Smooth muscle cell (in vitro differentiated cells): ENCODE results near the gene ZC3H4. TPM values are rescaled to one million over a fixed set of nuclear protein-coding genes. Genes with fewer than 3 reads are reported as not detected.

ENCODE experiments used
- DNase-seq: peaks from one replicate; lab custom pipeline; 2025; ENCODE audit not compliant: unreplicated experiment; lab: John Stamatoyannopoulos, UW
- H2AFZ ChIP-seq: fragments of 200-600 bp; sonication (generic); 2 replicates; pipeline ENCODE4 v1.6.0; 2016; ENCODE audit warnings: antibody characterized with exemption, low read depth, mild to moderate bottlenecking
- H3F3A ChIP-seq: fragments of 200-600 bp; sonication (generic); 2 replicates; pipeline ENCODE4 v1.6.0; 2017; ENCODE audit warnings: antibody characterized with exemption, low read depth
- H3K27ac ChIP-seq: fragments of 200-600 bp; sonication (generic); 2 replicates; pipeline ENCODE4 v1.5.1; 2016; ENCODE audit warnings: low read depth, mild to moderate bottlenecking
- H3K27me3 ChIP-seq: fragments of 200-600 bp; sonication (generic); 2 replicates; pipeline ENCODE4 v1.6.1; 2016; ENCODE audit warnings: low read depth, mild to moderate bottlenecking
- H3K36me3 ChIP-seq: fragments of 200-600 bp; sonication (generic); 2 replicates; pipeline ENCODE4 v1.5.1; 2016; ENCODE audit warnings: low read depth
- H3K4me1 ChIP-seq: fragments of 200-600 bp; sonication (generic); 2 replicates; pipeline ENCODE4 v1.5.1; 2016; ENCODE audit warnings: low read depth
- H3K4me2 ChIP-seq: fragments of 200-600 bp; sonication (generic); 2 replicates; pipeline ENCODE4 v1.6.0; 2016; ENCODE audit warnings: mild to moderate bottlenecking
- H3K4me3 ChIP-seq: fragments of 200-600 bp; sonication (generic); 2 replicates; pipeline ENCODE4 v1.5.1; 2016; ENCODE audit warnings: mild to moderate bottlenecking
- H3K79me2 ChIP-seq: fragments of 200-600 bp; sonication (generic); 2 replicates; pipeline ENCODE4 v1.6.0; 2016; ENCODE audit warnings: low read depth, mild to moderate bottlenecking
- H3K9ac ChIP-seq: fragments of 200-600 bp; sonication (generic); 2 replicates; pipeline ENCODE4 v1.6.0; 2016; ENCODE audit warnings: low read depth
- H3K9me3 ChIP-seq: fragments of 200-600 bp; sonication (generic); replicated peaks from 2 replicates; pipeline ENCODE4 v1.5.1; 2016; ENCODE audit warnings: low read depth
- H4K20me1 ChIP-seq: fragments of 200-600 bp; sonication (generic); 2 replicates; pipeline ENCODE4 v1.6.0; 2016; ENCODE audit warnings: low read depth
- CTCF ChIP-seq: fragments of 200-600 bp; sonication (generic); IDR thresholded peaks from 2 replicates; pipeline ENCODE4 v1.5.1; 2017; ENCODE audit warnings: borderline replicate concordance, mild to moderate bottlenecking, antibody characterized with exemption; ENCODE audit not compliant: insufficient read depth, poor library complexity, severe bottlenecking
- WGBS: methylation state at CpG from one replicate; pipeline ENCODE4 v1.1.7; 2016; ENCODE audit warnings: low lambda C conversion rate; 5-methylcytosine and 5-hydroxymethylcytosine counted together
- polyA plus RNA-seq: library from polyadenylated mRNA; unstranded; fragments of >200 nt; fragmentation: Nextera tagmentation; extraction: Ambion mirVana; gene quantifications from 2 replicates; pipeline ENCODE4 v1.2.1, GENCODE V29; 2016
- total RNA-seq: library from RNA; depleted of rRNA; stranded (reverse); fragments of >200 nt; gene quantifications from 2 replicates; pipeline ENCODE4 v1.2.3, GENCODE V29; 2014

The ZC3H4 gene
- total and polyA plus RNA-seq, 2 experiments from 2014 or later: 1.9 to 9.3 TPM

GRCh38 chr19:47107202-47107952 is 6.2 kb downstream of the ZC3H4 start:
- Histone ChIP-seq H3K4me1 (peaks cover 42% of the 10 kb centered on the region), H3K27me3 (no peaks in the 10 kb centered on the region), H3K9ac (peak overlapping the region; percentile 41), H3K36me3 (no peaks in the 10 kb centered on the region), H3K9me3 (no peaks in the 10 kb centered on the region), H3F3A (peaks cover 54% of the 10 kb centered on the region), H2AFZ (no peak overlapping the region), H3K79me2 (peaks cover 63% of the 10 kb centered on the region), H4K20me1 (peaks cover 36% of the 10 kb centered on the region), H3K4me2 (peak overlapping the region; percentile 72), H3K4me3 (no peak overlapping the region), H3K27ac (peak overlapping the region; percentile 100)
- no peak for DNase-seq
- no peak for TF ChIP-seq CTCF
- 38% methylated on average over 9 of the region's 9 CpGs for WGBS

GRCh38 chr19:47106821-47107201 is 6.8 kb downstream of the ZC3H4 start:
- H3K9ac ChIP-seq: peak overlapping the region; percentile 41
- no peak for DNase-seq
- peak overlapping the region; percentile 72 for H3K4me2 ChIP-seq
- no peaks in the 10 kb centered on the region for H3K27me3 ChIP-seq
- H3K9me3 ChIP-seq: no peaks in the 10 kb centered on the region
- no peak for TF ChIP-seq CTCF
- H3K27ac ChIP-seq: peak overlapping the region; percentile 100
- no peak overlapping the region for H2AFZ ChIP-seq
- peaks cover 63% of the 10 kb centered on the region for H3K79me2 ChIP-seq
- H3F3A ChIP-seq: peaks cover 52% of the 10 kb centered on the region
- H4K20me1 ChIP-seq: peaks cover 41% of the 10 kb centered on the region
- H3K4me3 ChIP-seq: no peak overlapping the region
- H3K36me3 ChIP-seq: no peaks in the 10 kb centered on the region
- WGBS: 22% methylated on average over 2 of the region's 2 CpGs
- peaks cover 42% of the 10 kb centered on the region for H3K4me1 ChIP-seq

- 93% methylated on average over 2 of the region's 2 CpGs for WGBS
- Histone ChIP-seq H3K79me2 (peaks cover 63% of the 10 kb centered on the region), H3F3A (peaks cover 44% of the 10 kb centered on the region), H3K4me2 (peak overlapping the region; percentile 72), H3K36me3 (no peaks in the 10 kb centered on the region), H3K4me1 (peaks cover 42% of the 10 kb centered on the region), H3K27me3 (no peaks in the 10 kb centered on the region), H3K4me3 (no peak overlapping the region), H3K9ac (no peak overlapping the region), H4K20me1 (peaks cover 51% of the 10 kb centered on the region), H3K9me3 (no peaks in the 10 kb centered on the region), H2AFZ (no peak overlapping the region), H3K27ac (peak overlapping the region; percentile 100)
- no peak for DNase-seq
- no peak for TF ChIP-seq CTCF
Observed at GRCh38 chr19:47105874-47106273, 7.7 kb downstream of the ZC3H4 start.

GRCh38 chr19:47104680-47105079 is 8.9 kb downstream of the ZC3H4 start:
- no peak overlapping the region for H3K4me2 ChIP-seq

More at GRCh38 chr19:47104680-47105079, 8.9 kb downstream of the ZC3H4 start:
- Histone ChIP-seq H3K27me3 (no peaks in the 10 kb centered on the region), H4K20me1 (peaks cover 60% of the 10 kb centered on the region), H3K4me3 (no peak overlapping the region), H3F3A (peaks cover 34% of the 10 kb centered on the region), H3K27ac (no peak overlapping the region), H2AFZ (no peak overlapping the region), H3K9me3 (no peaks in the 10 kb centered on the region), H3K79me2 (peaks cover 65% of the 10 kb centered on the region), H3K9ac (no peak overlapping the region), H3K4me1 (peaks cover 34% of the 10 kb centered on the region), H3K36me3 (no peaks in the 10 kb centered on the region)
- no peak for TF ChIP-seq CTCF
- 91% methylated on average over 9 of the region's 9 CpGs for WGBS
- DNase-seq: no peak
